Stimulated activated CD4-positive, alpha-beta T cell treated with anti-CD3 and anti-CD28 coated beads, Interleukin-1b, Interleukin-23, amount 100 ng/mL, for 4 hours (primary cell): ENCODE results near the gene AFF4.
A peak's percentile ranks its signal among the peaks of the same experiment; 100 is the strongest.
"Not testable (repeated sequence)": the region's sequence is repeated elsewhere in the genome, so short reads cannot be mapped to it uniquely, and the experiment has no call there.

Experiments
- DNase-seq, 2 donors: peaks; one replicate each; pipeline ENCODE4 v3.0.0-alpha.2; 2020; ENCODE audit warnings: low read depth in 2 of 2

AFF4 gene, protein sequence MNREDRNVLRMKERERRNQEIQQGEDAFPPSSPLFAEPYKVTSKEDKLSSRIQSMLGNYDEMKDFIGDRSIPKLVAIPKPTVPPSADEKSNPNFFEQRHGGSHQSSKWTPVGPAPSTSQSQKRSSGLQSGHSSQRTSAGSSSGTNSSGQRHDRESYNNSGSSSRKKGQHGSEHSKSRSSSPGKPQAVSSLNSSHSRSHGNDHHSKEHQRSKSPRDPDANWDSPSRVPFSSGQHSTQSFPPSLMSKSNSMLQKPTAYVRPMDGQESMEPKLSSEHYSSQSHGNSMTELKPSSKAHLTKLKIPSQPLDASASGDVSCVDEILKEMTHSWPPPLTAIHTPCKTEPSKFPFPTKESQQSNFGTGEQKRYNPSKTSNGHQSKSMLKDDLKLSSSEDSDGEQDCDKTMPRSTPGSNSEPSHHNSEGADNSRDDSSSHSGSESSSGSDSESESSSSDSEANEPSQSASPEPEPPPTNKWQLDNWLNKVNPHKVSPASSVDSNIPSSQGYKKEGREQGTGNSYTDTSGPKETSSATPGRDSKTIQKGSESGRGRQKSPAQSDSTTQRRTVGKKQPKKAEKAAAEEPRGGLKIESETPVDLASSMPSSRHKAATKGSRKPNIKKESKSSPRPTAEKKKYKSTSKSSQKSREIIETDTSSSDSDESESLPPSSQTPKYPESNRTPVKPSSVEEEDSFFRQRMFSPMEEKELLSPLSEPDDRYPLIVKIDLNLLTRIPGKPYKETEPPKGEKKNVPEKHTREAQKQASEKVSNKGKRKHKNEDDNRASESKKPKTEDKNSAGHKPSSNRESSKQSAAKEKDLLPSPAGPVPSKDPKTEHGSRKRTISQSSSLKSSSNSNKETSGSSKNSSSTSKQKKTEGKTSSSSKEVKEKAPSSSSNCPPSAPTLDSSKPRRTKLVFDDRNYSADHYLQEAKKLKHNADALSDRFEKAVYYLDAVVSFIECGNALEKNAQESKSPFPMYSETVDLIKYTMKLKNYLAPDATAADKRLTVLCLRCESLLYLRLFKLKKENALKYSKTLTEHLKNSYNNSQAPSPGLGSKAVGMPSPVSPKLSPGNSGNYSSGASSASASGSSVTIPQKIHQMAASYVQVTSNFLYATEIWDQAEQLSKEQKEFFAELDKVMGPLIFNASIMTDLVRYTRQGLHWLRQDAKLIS

DNA sequence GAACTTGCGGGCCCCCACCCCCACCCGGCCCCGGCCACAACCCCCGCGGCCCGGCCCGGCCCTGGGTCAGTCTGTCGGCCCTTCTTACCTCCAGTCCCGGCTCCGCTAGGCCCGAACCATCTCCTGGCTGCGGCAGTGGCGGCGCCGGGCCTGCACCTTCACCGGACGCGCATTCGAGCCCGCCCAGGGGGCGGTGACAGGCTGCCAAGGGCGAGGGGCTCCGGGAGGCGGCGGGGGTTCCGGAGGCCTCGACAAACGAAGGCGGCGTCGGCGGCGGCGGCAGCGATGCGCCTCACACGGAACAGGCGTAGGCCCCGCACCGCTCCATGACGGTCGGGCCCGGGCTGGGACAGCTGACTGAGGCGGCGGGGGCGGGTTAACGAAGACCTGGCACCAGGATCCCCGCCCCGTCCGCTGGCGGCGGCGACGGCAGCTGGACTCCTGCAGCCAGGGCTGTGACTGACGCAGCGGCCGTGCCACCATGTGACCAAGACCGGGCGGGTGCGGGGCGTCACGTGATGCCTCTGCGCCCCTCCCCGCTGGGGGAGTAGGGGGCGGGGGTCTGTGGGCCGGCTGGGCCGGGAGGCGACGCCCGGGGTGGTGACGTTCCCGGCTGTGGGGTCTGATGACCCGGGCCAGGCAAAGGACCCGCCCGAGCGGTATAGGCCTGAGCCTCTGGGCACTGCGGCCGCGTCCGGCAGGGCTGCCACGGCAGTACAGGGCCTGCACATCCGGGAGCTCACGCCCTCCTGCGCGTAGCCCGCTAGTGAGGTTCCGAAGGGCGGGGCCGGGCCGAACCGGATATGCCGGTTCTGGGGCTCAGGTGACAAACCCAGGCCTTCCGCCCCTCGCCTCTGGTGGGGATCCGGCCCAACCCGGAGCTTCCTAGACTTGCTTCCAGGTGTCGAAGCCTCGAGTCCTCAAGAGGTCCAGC is at the start of gene AFF4:
Gene AFF4 (minus strand): TSS at position 464 of the 934 bp plus-strand sequence. CDS start 26,445 bp downstream, outside the sequence.
- DNase-seq: peak; percentile 71 to 80

GRCh38 chr5:133008455-133008854 is 45.0 kb upstream of the AFF4 start:
- DNase-seq: not testable (repeated sequence)

- no peak for DNase-seq
Measured at GRCh38 chr5:133006653-133007052, 43.2 kb upstream of the AFF4 start.

GRCh38 chr5:132999246-132999645 is 35.8 kb upstream of the AFF4 start:
- no peak for DNase-seq

- DNase-seq: no peak
Measured at GRCh38 chr5:132998556-132998955, 35.1 kb upstream of the AFF4 start.

DNA sequence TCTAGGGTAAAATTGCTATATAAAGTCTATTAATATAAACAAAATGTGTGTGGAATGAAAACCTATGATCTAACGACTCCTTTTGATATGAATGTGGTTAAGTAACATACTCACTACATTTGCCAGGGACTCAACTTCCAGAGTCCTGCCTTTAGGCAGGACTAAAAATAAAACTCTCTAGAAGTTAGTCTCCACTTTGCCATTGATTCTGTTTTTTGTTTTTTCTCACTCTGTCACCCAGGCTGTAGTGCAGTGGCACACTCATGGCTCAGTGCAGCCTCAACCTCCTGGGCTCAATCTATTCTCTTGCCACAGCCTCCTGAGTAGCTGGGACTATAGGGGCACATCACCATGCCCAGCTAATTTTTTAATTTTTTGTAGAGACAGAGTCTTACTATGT is 32.9 kb upstream of the AFF4 start:
- no peak for DNase-seq

DNA sequence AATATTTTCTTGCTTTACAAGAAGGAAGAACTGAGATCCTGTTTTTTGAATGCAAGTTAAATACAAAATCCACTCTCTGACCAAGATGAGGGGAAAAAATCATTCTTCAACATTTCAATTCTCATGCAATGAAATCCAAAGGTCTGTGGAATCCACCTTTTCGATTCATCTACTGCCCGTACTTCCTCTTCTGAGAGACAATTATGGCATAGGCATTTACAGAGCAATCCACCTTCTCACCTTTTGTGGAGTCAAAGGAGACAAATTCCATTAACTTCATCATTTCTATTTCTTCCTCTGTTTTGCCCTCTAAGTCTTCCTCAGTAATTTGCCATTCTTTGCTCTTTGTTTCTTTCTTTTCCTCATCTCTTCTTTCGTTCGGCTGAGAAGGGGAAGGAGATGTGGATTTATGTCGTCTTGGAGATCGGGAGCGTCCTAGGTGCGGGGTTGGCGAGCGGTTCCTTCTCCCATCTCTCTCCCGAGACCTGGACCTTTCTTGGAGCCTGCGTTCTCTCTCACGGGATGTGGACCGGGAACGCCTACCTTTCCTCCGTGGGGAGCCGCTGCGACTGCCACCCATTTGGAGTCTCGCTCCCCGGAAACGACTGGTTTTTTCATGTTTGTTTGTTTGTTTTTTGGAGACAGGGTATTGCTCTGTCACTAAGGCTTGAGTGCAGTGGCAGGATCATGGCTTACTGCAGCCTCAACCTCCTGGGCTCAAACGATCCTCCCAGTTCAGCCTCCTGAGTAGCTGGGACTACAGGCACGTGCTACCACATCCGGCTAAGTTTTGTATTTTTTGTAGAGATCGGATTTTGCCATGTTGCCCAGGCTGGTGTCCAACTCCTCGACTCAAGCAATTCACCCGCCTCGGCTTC is 24.3 kb upstream of the AFF4 start:
- DNase-seq: no peak

GRCh38 chr5:132982971-132983370 is 19.5 kb upstream of the AFF4 start:
- DNase-seq: not testable (repeated sequence)

- DNase-seq: no peak
Measured at GRCh38 chr5:132981288-132981687, 17.9 kb upstream of the AFF4 start.

GRCh38 chr5:132979976-132980375 is 16.5 kb upstream of the AFF4 start:
- DNase-seq: no peak

DNA sequence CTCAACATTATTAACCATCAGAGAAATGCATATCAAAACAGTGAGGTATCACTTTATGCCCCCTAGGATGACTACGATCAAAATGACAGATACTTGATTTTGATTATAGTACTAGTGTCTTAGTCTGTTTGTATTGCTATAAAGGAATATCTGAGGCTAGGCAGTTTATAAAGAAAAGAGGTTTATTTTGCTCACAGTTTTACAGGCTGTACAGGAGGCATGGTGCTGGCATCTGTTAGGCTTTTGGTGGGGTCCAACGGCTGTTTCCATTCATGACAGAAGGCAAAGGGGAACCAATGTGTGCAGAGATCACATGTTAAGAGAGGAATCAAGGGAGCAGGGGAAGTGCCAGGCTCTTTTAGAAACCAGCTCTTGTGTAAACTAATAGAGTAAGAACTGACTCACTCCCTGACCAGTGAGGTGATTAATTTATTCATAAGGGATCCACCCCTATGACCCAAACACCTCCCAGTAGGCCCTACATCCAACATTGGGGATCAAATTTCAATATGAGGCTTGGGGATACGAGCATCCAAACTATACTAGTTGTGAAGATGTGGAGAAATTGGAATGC is 16.0 kb upstream of the AFF4 start:
- no peak for DNase-seq

DNA sequence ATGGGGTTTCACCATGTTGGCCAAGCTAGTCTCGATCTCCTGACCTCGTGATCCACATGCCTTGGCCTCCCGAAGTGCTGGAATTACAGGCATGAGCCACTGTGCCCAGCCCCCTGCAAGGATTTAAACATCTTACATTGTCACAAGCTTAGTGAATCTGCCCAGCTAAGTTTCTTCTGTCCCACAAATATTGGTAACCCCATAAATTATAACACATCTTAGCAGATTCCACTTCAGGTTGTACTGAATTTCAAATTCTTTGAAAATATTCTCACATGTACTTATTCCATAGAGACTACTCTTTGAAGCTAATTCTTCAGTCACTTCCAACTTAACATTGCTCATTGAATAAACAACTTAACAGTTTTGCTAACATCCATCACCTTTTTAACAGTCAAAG is 13.4 kb upstream of the AFF4 start:
- no peak for DNase-seq

GRCh38 chr5:132972436-132972828 is 9.0 kb upstream of the AFF4 start:
- not testable (repeated sequence) for DNase-seq

DNA sequence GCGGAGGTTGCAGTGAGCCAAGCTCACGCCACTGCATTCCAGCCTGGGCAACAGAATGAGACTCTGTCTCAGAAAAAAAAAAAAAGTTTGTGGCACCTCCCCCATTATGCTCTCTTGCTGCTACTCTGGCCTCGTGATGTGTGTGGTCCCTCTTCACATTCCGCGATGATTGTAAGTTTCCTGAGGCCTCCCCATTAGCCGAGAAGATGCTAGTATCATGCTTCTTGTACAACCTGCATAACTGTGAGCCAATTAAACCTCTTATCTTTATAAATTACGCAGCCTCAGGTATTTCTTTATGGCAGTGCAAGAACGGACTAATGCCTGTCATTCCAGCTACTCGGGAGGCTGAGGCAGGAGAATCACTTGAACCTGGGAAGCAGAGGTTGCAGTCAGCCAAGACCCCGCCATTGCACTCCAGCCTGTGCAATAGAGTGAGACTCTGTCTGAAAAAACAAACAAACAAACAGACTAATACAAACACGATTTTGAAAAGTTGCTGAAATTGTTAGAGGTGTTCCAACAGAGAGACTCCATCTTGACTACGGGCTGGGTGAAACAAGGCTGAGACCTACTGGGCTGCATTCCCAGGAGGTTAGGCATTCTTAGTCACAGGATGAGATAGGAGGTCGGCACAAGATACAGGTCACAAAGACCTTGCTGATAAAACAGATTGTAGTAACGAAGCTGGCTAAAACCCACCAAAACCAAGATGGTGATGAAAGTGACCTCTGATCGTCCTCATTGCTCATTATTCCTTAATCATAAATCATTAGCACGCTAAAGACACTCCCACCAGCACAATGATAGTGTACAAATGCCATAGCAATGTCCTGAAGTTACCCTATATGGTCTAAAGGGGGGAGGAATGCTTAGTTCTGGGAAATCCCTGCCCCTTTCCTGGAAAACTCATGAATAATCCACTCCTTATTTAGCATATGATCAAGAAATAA is 8.3 kb upstream of the AFF4 start:
- DNase-seq: no peak

DNA sequence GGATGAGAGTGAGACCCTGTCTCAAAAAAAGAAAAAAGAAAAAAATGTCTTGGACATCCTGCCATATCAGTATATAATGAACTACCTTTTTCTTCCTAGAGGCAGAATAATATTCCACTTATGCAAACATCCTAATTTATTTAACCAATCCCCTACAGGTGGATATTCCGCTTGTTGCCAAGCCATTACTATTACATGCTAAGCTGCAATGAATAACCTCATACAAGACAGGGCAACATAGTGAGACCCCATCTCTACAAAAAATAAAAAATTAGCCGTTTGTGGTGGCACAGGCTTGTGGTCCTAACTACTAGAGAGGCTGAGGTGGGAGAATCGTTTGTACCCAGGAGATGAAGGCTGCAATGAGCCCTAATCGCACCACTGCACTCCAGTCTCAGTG is 1.7 kb upstream of the AFF4 start:
- DNase-seq: no peak

- no peak for DNase-seq
Measured at GRCh38 chr5:132962429-132963021, 909 bp downstream of the AFF4 start.

GRCh38 chr5:132961887-132962286 is 1.5 kb downstream of the AFF4 start:
- DNase-seq: no peak
